GM18517 (cell line): ENCODE data around the gene CXCL12.

ENCODE experiments used
- ATAC-seq: cut with Tn5 transposase; IDR thresholded peaks from one replicate; pipeline ENCODE4 v1.9.1; 2021; ENCODE audit warnings: mild to moderate bottlenecking, moderate library complexity; ENCODE audit not compliant: unreplicated experiment

Gene CXCL12

DNA sequence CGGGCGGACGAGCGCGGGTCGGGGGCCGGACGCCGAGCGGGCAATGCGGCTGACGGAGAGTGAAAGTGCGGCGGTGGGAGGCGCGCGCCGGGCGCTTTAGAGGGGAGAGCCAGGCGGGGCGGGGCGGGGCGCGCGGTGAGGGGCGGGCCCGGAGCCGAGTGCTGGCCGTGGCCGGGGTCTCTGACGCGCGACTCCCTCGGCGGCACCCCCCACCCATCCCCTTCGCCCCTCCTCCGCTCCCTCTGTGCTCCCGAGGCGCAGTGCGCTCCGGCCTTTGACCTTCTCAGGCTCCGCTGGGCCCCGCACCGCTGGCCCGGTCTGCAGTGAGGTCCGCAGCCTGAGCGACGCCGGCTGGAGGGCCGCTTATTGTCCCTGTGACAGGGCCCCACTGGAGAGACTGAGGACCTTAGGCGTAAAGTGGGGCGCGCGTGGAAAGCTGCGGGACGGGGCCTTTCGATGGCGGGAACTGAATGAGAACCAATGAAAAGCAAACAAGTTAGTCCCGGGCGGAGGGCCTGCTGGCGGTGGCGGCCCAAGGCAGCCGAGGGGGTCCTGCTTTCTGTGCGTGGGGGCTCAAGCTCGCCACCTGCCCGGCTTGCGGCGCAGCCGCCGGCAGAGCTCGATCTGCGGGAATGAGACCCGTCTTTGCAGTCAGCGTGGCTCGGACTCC lies at the start of gene CXCL12:
Gene CXCL12, minus strand, starts transcription at position 72 of the 670 bp plus-strand sequence. CDS start 92 bp downstream, outside the sequence.
- no peak for ATAC-seq

DNA sequence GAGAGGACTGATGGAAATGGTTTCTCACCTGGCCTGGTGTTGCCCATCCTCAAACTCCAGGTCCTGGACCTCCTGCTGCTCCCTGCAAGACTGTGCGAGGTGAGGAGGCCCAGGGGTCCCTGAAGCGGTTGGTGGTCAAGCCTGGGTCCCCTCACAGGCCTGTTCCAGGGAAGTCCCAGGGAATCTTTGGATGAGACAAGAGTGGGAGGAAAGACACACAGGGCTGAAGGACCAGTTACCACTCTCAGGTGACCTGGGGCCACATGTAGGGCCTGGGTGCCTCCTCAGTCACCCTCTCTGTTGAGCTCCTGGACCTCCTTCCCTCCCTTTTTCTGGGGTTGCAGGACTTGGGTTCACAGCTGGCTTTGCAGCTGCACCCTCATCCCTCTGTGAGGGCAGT lies 42.6 kb upstream of the CXCL12 start:
- no peak for ATAC-seq

DNA sequence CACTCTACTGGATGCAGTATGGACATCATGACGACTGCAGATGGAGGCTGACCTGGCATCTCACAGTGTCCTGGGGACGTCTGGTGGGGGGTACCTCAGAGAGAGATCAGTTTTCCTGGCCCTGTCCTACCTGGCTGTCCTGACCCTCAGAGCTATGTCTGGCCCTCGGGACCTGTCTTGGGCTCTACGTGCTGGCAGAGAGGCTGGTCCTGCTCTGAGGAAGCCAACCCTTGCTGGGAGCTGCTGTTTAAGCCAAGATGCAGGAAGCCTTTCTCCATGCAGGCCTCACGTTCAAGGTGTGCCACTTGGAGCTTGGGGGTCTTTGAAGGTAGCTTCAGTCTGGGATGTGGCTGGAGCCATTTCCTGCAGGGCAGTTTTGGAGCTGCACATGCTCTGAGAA lies 42.1 kb upstream of the CXCL12 start:
- no peak for ATAC-seq

- no peak for ATAC-seq
These were observed 41.5 kb upstream of the CXCL12 start for GRCh38 chr10:44426247-44427034.

- no peak for ATAC-seq
These were observed 40.6 kb upstream of the CXCL12 start for GRCh38 chr10:44425466-44425865.

DNA sequence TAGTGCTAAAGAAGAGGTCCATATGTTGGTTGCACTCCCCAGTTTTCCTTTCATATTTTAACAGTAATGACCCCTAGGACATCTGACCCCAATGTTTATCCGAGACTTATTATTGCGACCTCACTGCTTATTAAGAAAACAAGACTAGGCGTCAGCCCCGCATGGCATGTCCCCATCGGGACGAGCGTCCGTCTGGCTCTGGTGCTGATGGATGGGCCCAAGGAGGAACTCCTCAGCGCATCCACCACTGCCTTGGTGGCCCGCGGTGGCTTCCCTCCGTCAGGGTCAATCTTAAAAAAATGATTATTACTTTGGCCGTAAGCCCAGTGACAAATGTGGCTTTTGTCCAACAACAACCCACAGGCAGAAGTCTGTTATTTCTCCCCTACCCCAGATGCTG lies 40.1 kb upstream of the CXCL12 start:
- ATAC-seq: no peak

GRCh38 chr10:44424298-44424697 lies 39.4 kb upstream of the CXCL12 start:
- ATAC-seq: no peak

- no peak for ATAC-seq
These were observed 37.7 kb upstream of the CXCL12 start for GRCh38 chr10:44422570-44423101.

- no peak for ATAC-seq
These were observed 37.3 kb upstream of the CXCL12 start for GRCh38 chr10:44422153-44422552.

GRCh38 chr10:44419790-44420549 lies 35.1 kb upstream of the CXCL12 start:
- no peak for ATAC-seq

GRCh38 chr10:44418637-44419036 lies 33.7 kb upstream of the CXCL12 start:
- no peak for ATAC-seq

DNA sequence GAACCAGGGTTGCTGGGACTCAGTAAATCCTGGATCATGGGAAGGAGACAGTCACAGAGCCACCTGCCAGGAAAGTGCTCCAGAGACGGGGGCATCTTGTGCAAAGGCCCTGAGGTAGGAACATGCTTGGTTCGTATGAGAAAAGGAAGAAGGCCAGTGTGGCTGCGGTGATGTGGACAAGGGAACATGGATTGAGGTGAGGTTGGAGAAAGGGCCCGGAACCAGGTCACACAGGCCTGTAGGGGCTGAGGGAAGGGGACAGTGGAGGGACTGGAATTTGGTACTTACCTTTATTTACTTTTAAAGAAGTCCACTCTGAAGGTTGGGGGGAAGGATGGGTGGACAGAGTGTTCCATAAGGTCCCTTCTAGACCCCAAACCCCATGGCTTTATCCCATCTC lies 32.9 kb upstream of the CXCL12 start:
- ATAC-seq: no peak

GRCh38 chr10:44416936-44417335 lies 32.0 kb upstream of the CXCL12 start:
- ATAC-seq: no peak

DNA sequence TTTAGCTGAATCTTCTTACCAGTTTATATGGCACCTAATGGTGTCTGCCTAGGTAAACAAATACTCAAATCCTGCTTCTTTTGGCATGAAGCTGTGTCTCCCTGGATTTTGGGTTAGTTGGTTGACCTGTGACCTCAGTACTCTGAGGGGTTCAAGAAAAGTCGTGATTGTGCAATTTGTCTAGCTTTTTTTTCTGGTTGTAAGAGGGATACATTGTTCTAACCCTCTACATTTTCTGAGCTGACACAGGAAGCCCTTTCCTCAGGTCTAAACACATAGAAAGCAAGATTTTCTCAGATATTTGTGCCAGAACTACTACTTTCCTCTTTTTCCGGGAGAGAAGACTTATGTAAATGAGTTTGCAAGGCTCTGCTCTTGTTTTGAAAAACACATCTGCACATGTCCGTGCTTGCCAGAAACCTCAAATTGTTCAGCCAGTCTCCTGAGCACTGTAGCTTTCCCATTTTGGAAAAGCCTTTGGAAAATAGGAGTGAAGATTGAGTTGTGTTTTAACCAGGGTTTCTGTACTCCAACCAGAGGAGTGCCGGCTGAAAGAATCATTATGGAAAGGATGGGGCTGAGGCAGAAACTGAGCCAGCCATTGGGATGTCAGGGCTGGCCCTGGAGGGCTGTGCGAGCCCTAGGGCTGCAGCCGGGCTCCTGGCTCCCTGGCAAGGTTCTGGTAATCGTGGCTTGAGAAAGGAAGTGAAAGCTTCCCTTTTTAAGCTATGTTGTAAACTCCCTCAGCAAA lies 31.3 kb upstream of the CXCL12 start:
- no peak for ATAC-seq

DNA sequence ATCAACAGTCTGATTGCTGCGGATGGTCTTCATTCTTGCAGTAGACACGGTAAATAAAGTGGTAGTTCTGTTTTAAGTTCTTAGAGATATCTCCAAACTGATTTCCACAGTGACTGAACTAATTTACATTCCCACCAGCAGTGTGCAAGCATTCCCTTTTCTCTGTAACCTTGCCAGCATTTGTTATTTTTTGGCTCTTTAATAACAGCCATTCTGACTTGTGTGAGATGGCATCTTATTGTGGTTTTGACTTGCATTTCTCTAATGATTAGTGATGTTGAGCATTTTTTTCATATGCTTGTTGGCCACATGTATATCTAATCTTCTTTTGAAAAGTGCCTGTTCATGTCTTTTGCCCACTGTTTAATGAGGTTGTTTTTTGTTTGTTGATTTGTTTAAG lies 30.2 kb upstream of the CXCL12 start:
- ATAC-seq: no peak

DNA sequence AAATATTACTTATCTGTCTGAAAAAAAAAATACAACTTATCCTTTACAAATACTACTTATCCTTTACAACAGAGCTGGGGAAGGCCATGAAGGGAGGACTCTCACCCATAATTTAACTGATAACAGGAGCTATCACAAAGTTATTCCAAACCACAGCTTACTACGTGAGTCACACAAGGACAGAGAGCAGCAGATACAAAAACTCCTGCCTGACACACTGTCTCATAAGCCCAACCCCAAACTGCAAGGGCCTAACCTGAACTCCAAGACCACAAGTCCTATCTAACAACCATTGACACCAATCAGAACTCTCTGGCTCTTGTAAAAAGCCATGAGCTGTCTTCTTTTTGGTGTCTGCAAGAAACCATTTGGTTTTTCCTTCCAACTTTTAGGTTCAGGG lies 28.5 kb upstream of the CXCL12 start:
- ATAC-seq: no peak

- ATAC-seq: no peak
These were observed 26.4 kb upstream of the CXCL12 start for GRCh38 chr10:44411251-44411650.

DNA sequence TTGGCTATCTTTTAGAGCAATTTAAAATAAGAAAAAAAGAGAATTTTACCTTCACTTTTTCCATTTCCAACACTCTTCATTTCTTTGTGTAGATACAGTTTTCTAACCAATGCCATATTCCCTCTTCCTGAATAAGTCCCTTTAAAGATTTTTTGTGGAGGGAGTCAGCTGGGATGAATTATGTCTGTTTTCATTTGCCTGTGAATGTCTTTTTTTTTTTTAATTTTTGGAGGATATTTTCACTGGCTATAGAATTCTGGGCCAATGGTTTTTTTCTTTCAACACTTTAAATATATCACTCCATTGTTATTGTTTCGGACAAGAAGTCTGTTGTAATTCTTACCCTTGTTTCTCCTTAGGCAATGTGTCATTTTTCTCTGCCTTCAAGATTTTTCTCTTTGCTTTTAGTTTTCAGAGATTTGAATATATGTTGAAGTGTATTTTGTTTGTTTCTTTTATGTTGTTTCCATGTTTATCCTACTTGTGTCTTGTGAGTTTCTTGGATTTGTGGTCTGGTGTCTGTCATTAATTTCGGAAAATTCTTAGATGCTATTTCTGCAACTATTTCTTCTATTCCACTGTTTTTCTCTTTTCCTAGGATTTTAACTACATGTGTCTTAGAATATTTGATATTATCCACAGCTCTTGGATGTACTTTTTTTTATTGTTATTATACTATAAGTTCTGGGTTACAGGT lies 20.0 kb upstream of the CXCL12 start:
- no peak for ATAC-seq

DNA sequence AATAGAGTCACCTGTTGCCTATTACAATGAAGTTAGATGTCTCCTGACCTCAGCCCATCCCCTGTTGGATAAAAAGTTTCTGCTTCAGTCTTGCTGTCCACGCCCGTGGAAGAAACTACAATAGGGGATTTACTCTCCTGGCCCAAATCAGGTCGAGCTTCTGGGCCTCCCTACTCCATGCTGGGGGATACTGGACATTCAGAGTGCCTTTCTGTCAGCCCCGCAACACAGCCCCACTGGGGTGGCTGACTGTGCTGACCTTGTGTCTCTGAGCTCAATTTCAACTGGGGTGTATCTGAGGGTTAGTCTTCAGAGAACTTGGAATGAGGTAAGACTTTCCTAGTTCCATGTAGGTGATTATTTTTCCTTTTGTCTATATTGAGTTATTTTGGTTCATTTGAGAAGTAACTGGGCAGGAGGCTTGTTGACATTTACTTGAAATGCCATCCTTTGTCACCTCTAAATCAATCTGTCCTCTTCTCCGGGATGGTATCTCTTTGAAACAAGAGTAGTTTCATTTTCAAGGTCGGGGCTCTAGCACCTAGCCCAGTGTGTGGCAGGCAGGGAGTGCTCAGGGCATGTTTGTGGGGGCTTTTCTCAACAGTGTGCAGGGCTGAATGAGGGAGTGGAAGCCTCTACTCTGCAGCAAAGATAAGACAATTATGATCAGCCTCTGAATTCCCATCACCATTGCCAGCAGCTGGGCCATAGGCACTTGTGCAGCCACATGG lies 17.7 kb upstream of the CXCL12 start:
- no peak for ATAC-seq

DNA sequence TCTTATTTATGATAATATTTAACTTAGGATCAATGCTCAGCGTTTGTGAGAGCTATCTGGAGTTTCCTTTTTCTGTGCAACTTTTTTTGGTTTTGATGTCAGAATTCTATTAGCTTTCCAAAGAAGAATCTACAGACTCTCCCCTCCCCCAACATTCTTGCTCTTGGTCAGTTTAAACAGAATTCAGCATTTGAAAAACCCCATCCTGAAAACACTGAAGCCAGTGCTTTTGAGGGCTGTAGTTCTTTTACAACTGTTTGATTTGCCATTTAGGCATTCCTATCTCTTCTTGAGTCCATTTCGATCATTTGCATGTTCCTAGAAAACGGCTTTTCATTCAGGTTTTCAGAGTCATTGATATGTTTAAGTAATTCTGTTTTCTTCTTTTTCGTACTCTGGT lies 15.6 kb upstream of the CXCL12 start:
- ATAC-seq: no peak
